HepG2 (cell line): ENCODE results near the gene TMEM45A. TPM values are rescaled to one million over a fixed set of nuclear protein-coding genes. Genes with fewer than 3 reads are reported as not detected.
A peak's percentile ranks its signal among the peaks of the same experiment; 100 is the strongest.

Source experiments
- ATAC-seq: fragments of 200-7000 bp; cut with Tn5 transposase; 3 replicates; pipeline ENCODE4 v1.9.1; 2020; ENCODE audit warnings: mild to moderate bottlenecking, moderate library complexity
- BruUV-seq: library from RNA; stranded (reverse); fragments of 400-500 nt; replicated peaks from 2 replicates; lab custom pipeline; 2021; lab: Mats Ljungman, UMichigan
- CTCF ChIA-PET: fragments of 300-600 bp; formaldehyde crosslinking; extraction: SDS; loops from one replicate; lab custom pipeline; 2021; ENCODE audit warnings: low total read pairs, inconsistent platforms, low intra/inter-chr PET ratio; lab: Yijun Ruan, JAX
- POLR2A ChIA-PET: fragments of 350-600 bp; sonication (Branson Sonifier 250); formaldehyde crosslinking; loops from one replicate; lab custom pipeline; 2020; ENCODE audit warnings: antibody characterized with exemption, inconsistent platforms; lab: Yijun Ruan, JAX
- DNase-seq: peaks from one replicate; pipeline ENCODE4 v3.0.0-alpha.2; 2015; ENCODE audit warnings: low spot score
- FAIRE-seq: peaks from 3 replicates; lab custom pipeline; 2011; peaks lifted over from hg19 to GRCh38; lab: Jason Lieb, UNC
- H2AFZ ChIP-seq: one replicate; pipeline ENCODE4 v1.6.1; 2011; ENCODE audit warnings: low read length, inconsistent platforms
- H3K27ac ChIP-seq: fragments of 300-600 bp; 3 replicates; pipeline ENCODE4 v1.8.0; 2011; ENCODE audit warnings: mixed run types, mild to moderate bottlenecking, mixed read lengths, low read length, inconsistent platforms; ENCODE audit not compliant: insufficient read depth; ENCODE audit errors: extremely low read length
- H3K27me3 ChIP-seq, 2 experiments: fragments of 200-600 bp in 1 of 2; 2 replicates in 1 of 2; 3 replicates in 1 of 2; pipeline versions ENCODE4 v1.6.0 to v1.8.0; 2011; ENCODE audit warnings: low read length in 2 of 2, mild to moderate bottlenecking in 2 of 2, moderate library complexity in 2 of 2, inconsistent platforms in 1 of 2; ENCODE audit not compliant: insufficient read depth in 2 of 2, control insufficient read depth in 1 of 2
- H3K36me3 ChIP-seq, 2 experiments: fragments of 200-600 bp in 1 of 2; replicated peaks in 1 of 2; 2 replicates in 1 of 2; 3 replicates in 1 of 2; pipeline versions ENCODE4 v1.5.1 to v1.8.0; 2011; ENCODE audit warnings: low read length in 2 of 2, inconsistent platforms in 1 of 2; ENCODE audit not compliant: insufficient read depth in 2 of 2, control insufficient read depth in 1 of 2
- H3K4me1 ChIP-seq: 2 replicates; pipeline ENCODE4 v1.5.1; 2012; ENCODE audit warnings: low read length, inconsistent platforms; ENCODE audit not compliant: insufficient read depth
- H3K4me2 ChIP-seq: 2 replicates; pipeline ENCODE4 v1.6.0; 2011; ENCODE audit warnings: low read depth, low read length, inconsistent platforms
- H3K4me3 ChIP-seq, 3 experiments: fragments of 200-600 bp in 1 of 3; sonication (generic), shearing (Covaris generic) in 1 of 3; replicated peaks in 1 of 3; 2 replicates each; pipeline ENCODE4 v1.5.1; 2011 to 2016; ENCODE audit warnings: low read length in 3 of 3, inconsistent platforms in 2 of 3, low read depth in 2 of 3, mild to moderate bottlenecking in 2 of 3, control low read depth in 1 of 3, mixed read lengths in 1 of 3; ENCODE audit not compliant: insufficient read depth in 1 of 3
- H3K79me2 ChIP-seq: one replicate; pipeline ENCODE4 v1.6.1; 2011; ENCODE audit warnings: low read length, inconsistent platforms; ENCODE audit not compliant: insufficient read depth
- H3K9ac ChIP-seq: 2 replicates; pipeline ENCODE4 v1.6.0; 2011; ENCODE audit warnings: mild to moderate bottlenecking, low read depth, low read length, inconsistent platforms; ENCODE audit not compliant: insufficient read depth
- H3K9me3 ChIP-seq: 2 replicates; pipeline ENCODE4 v1.5.1; 2012; ENCODE audit warnings: mild to moderate bottlenecking, low read length
- H4K20me1 ChIP-seq: 2 replicates; pipeline ENCODE4 v1.6.0; 2011; ENCODE audit warnings: inconsistent platforms, mild to moderate bottlenecking, low read length, moderate library complexity; ENCODE audit not compliant: insufficient read depth
- CHD2 ChIP-seq: IDR thresholded peaks from 2 replicates; pipeline ENCODE4 v1.6.1; 2011; ENCODE audit warnings: low read depth, low read length, improper control_type of control experiment
- FOSL2 ChIP-seq: sonication (generic); formaldehyde crosslinking; IDR thresholded peaks from 2 replicates; pipeline ENCODE4 v1.4.0; 2020; ENCODE audit warnings: missing genetic modification reagents
- FOXK1 ChIP-seq: sonication (generic); formaldehyde crosslinking; IDR thresholded peaks from 2 replicates; pipeline ENCODE4 v1.4.0; 2020; ENCODE audit warnings: low read depth, missing genetic modification reagents, borderline replicate concordance
- GATAD2A ChIP-seq: IDR thresholded peaks from 2 replicates; pipeline ENCODE4 v1.6.1; 2016
- IRX3 ChIP-seq: sonication (generic); formaldehyde crosslinking; IDR thresholded peaks from 2 replicates; pipeline ENCODE4 v1.8.1; 2023; ENCODE audit warnings: mild to moderate bottlenecking, low read depth, missing genetic modification reagents, borderline replicate concordance
- ISL2 ChIP-seq: sonication (generic); formaldehyde crosslinking; IDR thresholded peaks from 2 replicates; pipeline ENCODE4 v1.5.0; 2020; ENCODE audit warnings: missing genetic modification reagents
- KDM5B ChIP-seq: sonication (generic); formaldehyde crosslinking; IDR thresholded peaks from 2 replicates; pipeline ENCODE4 v1.4.0; 2020; ENCODE audit warnings: missing genetic modification reagents, mild to moderate bottlenecking, borderline replicate concordance
- MAFF ChIP-seq: IDR thresholded peaks from 2 replicates; pipeline ENCODE4 v1.6.1; 2011; ENCODE audit warnings: low read depth, low read length, improper control_type of control experiment
- MAFG ChIP-seq: sonication (generic); formaldehyde crosslinking; IDR thresholded peaks from 2 replicates; pipeline ENCODE4 v1.5.1; 2020; ENCODE audit warnings: mild to moderate bottlenecking, missing genetic modification reagents
- MAFK ChIP-seq, 2 experiments: IDR thresholded peaks in 1 of 2; conservative IDR thresholded peaks in 1 of 2; 2 replicates each; pipeline ENCODE4 v1.6.1; 2011; ENCODE audit warnings: improper control_type of control experiment in 2 of 2, low read length in 2 of 2
- NFE2 ChIP-seq: sonication (generic); formaldehyde crosslinking; IDR thresholded peaks from 2 replicates; pipeline ENCODE4 v1.4.0; 2020; ENCODE audit warnings: missing genetic modification reagents
- NFE2L2 ChIP-seq: fragments of 150-350 bp; IDR thresholded peaks from 2 replicates; pipeline ENCODE4 v1.6.1; 2014; ENCODE audit warnings: low read length
- NR0B2 ChIP-seq: sonication (generic); formaldehyde crosslinking; IDR thresholded peaks from 2 replicates; pipeline ENCODE4 v1.4.0; 2020; ENCODE audit warnings: mild to moderate bottlenecking, missing genetic modification reagents
- NR2F6 ChIP-seq, 2 experiments: IDR thresholded peaks; 2 replicates each; pipeline ENCODE4 v1.6.1; 2016; ENCODE audit warnings: antibody characterized with exemption in 1 of 2, mild to moderate bottlenecking in 1 of 2
- POGZ ChIP-seq: sonication (generic); formaldehyde crosslinking; IDR thresholded peaks from 2 replicates; pipeline ENCODE4 v1.4.0; 2020; ENCODE audit warnings: mild to moderate bottlenecking, missing genetic modification reagents
- RFXAP ChIP-seq: sonication (generic); formaldehyde crosslinking; IDR thresholded peaks from 2 replicates; pipeline ENCODE4 v1.4.0; 2020; ENCODE audit warnings: missing genetic modification reagents, borderline replicate concordance
- SMAD3 ChIP-seq: sonication (generic); formaldehyde crosslinking; IDR thresholded peaks from 2 replicates; pipeline ENCODE4 v1.4.0; 2020; ENCODE audit warnings: missing genetic modification reagents
- SOX5 ChIP-seq: IDR thresholded peaks from 2 replicates; pipeline ENCODE4 v1.6.1; 2016; ENCODE audit warnings: borderline replicate concordance
- SP5 ChIP-seq: IDR thresholded peaks from 2 replicates; pipeline ENCODE4 v1.6.1; 2016; ENCODE audit warnings: low read depth, borderline replicate concordance
- SRF ChIP-seq: IDR thresholded peaks from 2 replicates; pipeline ENCODE4 v1.6.1; 2011; ENCODE audit warnings: mild to moderate bottlenecking, low read depth, low read length, moderate library complexity
- TEAD2 ChIP-seq: sonication (generic); formaldehyde crosslinking; IDR thresholded peaks from 2 replicates; pipeline ENCODE4 v1.9.0; 2021; ENCODE audit warnings: missing genetic modification reagents
- ZNF644 ChIP-seq: IDR thresholded peaks from 2 replicates; pipeline ENCODE4 v1.6.1; 2016; ENCODE audit warnings: low read depth
- ZNF850 ChIP-seq: sonication (generic); formaldehyde crosslinking; conservative IDR thresholded peaks from 2 replicates; pipeline ENCODE4 v1.9.0; 2021; ENCODE audit warnings: mild to moderate bottlenecking, missing genetic modification reagents
- ZNF883 ChIP-seq: sonication (generic); formaldehyde crosslinking; IDR thresholded peaks from 2 replicates; pipeline ENCODE4 v1.5.1; 2020; ENCODE audit warnings: mild to moderate bottlenecking, missing genetic modification reagents; ENCODE audit errors: not compliant biosample characterization
- WGBS: methylation state at CpG from one replicate; pipeline ENCODE4 v1.1.6; 2017; ENCODE audit warnings: low lambda C conversion rate; 5-methylcytosine and 5-hydroxymethylcytosine counted together
- in situ Hi-C: cut with HindIII; loops from 2 replicates; pipeline ENCODE4 v1.10.0; 2017; ENCODE audit warnings: low pct_unique_long_range_greater_than_20kb; ENCODE audit not compliant: extremely low pct_ligation_motif_present
- intact Hi-C: fragments of 100-400 bp; cut with micrococcal nuclease; formaldehyde crosslinking; loops from one replicate; pipeline ENCODE4 v1.10.0; 2022; ENCODE audit not compliant: unreplicated experiment
- polyA plus RNA-seq, 8 experiments: library from polyadenylated mRNA; depleted of rRNA in 3 of 8; stranded (reverse) in 7 of 8; unstranded in 1 of 8; fragments of >200 nt; fragmentation: Illumina TruSeq in 4 of 8; extraction: Trizol in 4 of 8; gene quantifications; 2 replicates each; pipeline versions ENCODE4 v1.2.1 to v1.2.3, GENCODE V29; 2011 to 2016; ENCODE audit warnings: low read depth in 4 of 8, missing spikeins in 1 of 8, mixed read lengths in 1 of 8; ENCODE audit not compliant: insufficient read depth in 1 of 8
- total RNA-seq, 5 experiments: library from RNA; depleted of rRNA; stranded (reverse); fragments of >200 nt; fragmentation: Illumina TruSeq; extraction: Trizol; gene quantifications; 2 replicates each; pipeline ENCODE4 v1.2.3, GENCODE V29; 2016; ENCODE audit warnings: low read depth in 1 of 5
- TF ChIP-seq, protein P1 (sequence below): sonication (generic); IDR thresholded peaks from 2 replicates; pipeline ENCODE4 v1.6.1; 2016; ENCODE audit warnings: low read depth, borderline replicate concordance

TMEM45A gene
- total and polyA plus RNA-seq, 2 of the 13 experiments (the other 11 are each of a cell fraction or from before 2014, with no cell fraction given), result 14.8 to 38.5 TPM

DNA sequence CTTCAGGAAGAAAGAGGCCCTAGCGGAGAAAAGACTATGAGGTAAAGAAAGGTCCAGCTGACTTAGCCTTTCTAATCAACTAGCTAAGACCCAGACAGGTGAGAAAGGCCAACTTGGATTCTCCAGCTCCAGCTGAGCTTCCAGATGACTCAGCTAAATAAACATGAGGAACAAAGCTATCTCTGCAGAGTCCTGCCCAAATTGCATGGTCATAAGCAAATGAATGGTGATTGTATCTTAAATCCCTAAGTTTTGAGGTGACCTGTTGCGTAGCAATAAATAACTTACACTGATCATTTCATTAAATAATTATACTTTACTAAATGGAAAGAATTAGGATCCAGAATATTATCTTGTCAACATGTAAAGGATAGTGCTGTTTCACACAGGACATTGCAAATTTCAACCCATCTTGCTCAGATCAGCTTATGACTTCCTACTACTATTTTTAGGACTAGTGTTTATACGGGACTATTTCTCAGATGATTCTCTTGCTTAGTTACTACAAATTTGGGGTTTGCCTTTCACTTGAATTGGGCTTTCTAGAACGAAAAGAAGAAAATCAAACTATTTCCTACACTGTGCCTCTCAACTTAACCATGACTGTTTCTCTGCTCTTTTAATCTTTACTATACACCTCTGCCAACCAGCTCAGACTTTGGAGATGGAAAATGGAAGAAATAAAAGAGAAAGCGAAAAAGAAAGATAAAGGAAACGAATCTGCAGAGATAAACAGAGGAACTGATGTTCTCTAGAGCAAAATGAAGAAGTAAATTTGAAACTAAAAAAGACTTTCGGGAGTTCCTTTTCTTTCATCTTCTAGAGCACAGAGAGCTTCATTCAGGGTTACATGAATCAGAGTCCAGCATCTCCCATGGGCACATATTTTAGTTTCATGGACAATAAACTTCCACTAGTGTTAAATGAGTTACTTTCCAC, 110.4 kb downstream of the TMEM45A start:
- H3K27ac ChIP-seq, result no peak overlapping the region
- peak; percentile 56; the same call in 1 of the 2 replicates for TF ChIP-seq FOXK1 (CRISPR knock-in tag)
- TF ChIP-seq SP5 (CRISPR knock-in tag), result peak; percentile 48; the same call in 1 of the 2 replicates
- TF ChIP-seq CHD2, result no peak
- TF ChIP-seq MAFF, result peak; percentile 94
- TF ChIP-seq ZNF850 (CRISPR knock-in tag), result no peak
- TF ChIP-seq SOX5 (CRISPR knock-in tag), result peak; percentile 67; the same call in 1 of the 2 replicates
- peak; percentile 60; the same call in 1 of the 2 replicates for TF ChIP-seq NFE2 (CRISPR knock-in tag)
- TF ChIP-seq, protein P1, sequence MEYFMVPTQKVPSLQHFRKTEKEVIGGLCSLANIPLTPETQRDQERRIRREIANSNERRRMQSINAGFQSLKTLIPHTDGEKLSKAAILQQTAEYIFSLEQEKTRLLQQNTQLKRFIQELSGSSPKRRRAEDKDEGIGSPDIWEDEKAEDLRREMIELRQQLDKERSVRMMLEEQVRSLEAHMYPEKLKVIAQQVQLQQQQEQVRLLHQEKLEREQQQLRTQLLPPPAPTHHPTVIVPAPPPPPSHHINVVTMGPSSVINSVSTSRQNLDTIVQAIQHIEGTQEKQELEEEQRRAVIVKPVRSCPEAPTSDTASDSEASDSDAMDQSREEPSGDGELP, result peak; percentile 97
- no peak for TF ChIP-seq SRF
- TF ChIP-seq NFE2L2, result peak; percentile 97
- TF ChIP-seq ZNF883 (CRISPR knock-in tag), result no peak
- TF ChIP-seq MAFG, result peak; percentile 74
- TF ChIP-seq ZNF644 (CRISPR knock-in tag), result peak; percentile 51; the same call in 1 of the 2 replicates
- TF ChIP-seq TEAD2 (CRISPR knock-in tag), result no peak
- 0 out of 2 replicates have a peak, but pooled peaks have one; percentile 13 for TF ChIP-seq POGZ (CRISPR knock-in tag)
- TF ChIP-seq SMAD3 (CRISPR knock-in tag), result 0 out of 2 replicates have a peak, but pooled peaks have one; percentile 48
- peak; percentile 95 to 98 for TF ChIP-seq MAFK (conservative IDR thresholded peaks at IDR 0.05 in 1 of 2, IDR thresholded peaks at IDR 0.05 in 1 of 2; ENCODE audit: low read length in 2 of 2)
- TF ChIP-seq NR2F6 (IDR thresholded peaks at IDR 0.05), result peak; percentile 44
- TF ChIP-seq NR2F6 (CRISPR knock-in tag; IDR thresholded peaks at IDR 0.05), result 0 out of 2 replicates have a peak, but pooled peaks have one; percentile 43
- no peak for TF ChIP-seq IRX3
- no peak for TF ChIP-seq KDM5B
- peak; percentile 99 for TF ChIP-seq FOSL2
- no peak for TF ChIP-seq NR0B2 (CRISPR knock-in tag)
- 0 out of 2 replicates have a peak, but pooled peaks have one; percentile 31 for TF ChIP-seq RFXAP (CRISPR knock-in tag)
- peak; percentile 41; the same call in 1 of the 2 replicates for TF ChIP-seq ISL2
- peak; percentile 67 for TF ChIP-seq GATAD2A

More for the DNA sequence above, 110.4 kb downstream of the TMEM45A start:
- Histone ChIP-seq H3K4me2 (peak overlapping the region; percentile 73), H3K4me1 (peaks cover 39% of the 10 kb centered on the region), H3K79me2 (no peaks in the 10 kb centered on the region), H3K36me3 (no peaks in the 10 kb centered on the region), H3K9ac (0 out of 2 replicates have a peak overlapping the region, but pooled peaks have one; percentile 0), H3K27me3 (no peaks in the 10 kb centered on the region), H3K4me3 (peak overlapping the region in 2 of 3 experiments; percentile 17 to 32; a peak in 3 of 6 replicates), H3K9me3 (no peaks in the 10 kb centered on the region), H2AFZ (no peak overlapping the region), H4K20me1 (no peaks in the 10 kb centered on the region)
- FAIRE-seq (peak; percentile 88), ATAC-seq (peak; percentile 90), DNase-seq (peak; percentile 73)
- CTCF ChIA-PET, result no interaction called here
- 8% methylated on average over 7 of the region's 7 CpGs for WGBS
- in situ Hi-C loops, result loop anchor here (25.0 kb wide), 1 partner anchor 110 kb away; the partner anchor contains the start of gene TFG
- POLR2A ChIA-PET, result interaction anchor here (0.9 to 2.0 kb wide), 3 partner anchors 11 to 342 kb away, joined by 3 to 6 read pairs (median 4); partner anchors contain the start of genes TBC1D23 and TFG
- BruUV-seq, result no TSS peak
- intact Hi-C loops, result loop anchor here (1.0 kb wide), 2 partner anchors 33 to 107 kb away; partner anchors contain the start of gene TFG
